Uterus (tissue), 4 donors: Measurements from ENCODE around the gene RRP9. TPM values are rescaled to one million over a fixed set of nuclear protein-coding genes. Genes with fewer than 3 reads are reported as not detected.

Source experiments
- DNase-seq, 2 donors: peaks; one replicate each; pipeline ENCODE4 v3.0.0-alpha.2; 2019 to 2020
- H3K27ac ChIP-seq, 2 donors: fragments of 200-600 bp; sonication (generic); 1 replicate in 1 of 2; 2 replicates in 1 of 2; pipeline ENCODE4 v1.5.1; 2016 to 2018
- H3K27me3 ChIP-seq, 2 donors: fragments of 200-600 bp; sonication (generic); one replicate each; pipeline ENCODE4 v1.5.1; 2018 to 2019; ENCODE audit warnings: control low read depth in 1 of 2
- H3K36me3 ChIP-seq, 2 donors: fragments of 200-600 bp; sonication (generic); one replicate each; pipeline ENCODE4 v1.5.1; 2019; ENCODE audit warnings: control low read depth in 1 of 2
- H3K4me1 ChIP-seq, 2 donors: fragments of 200-600 bp; sonication (generic); one replicate each; pipeline ENCODE4 v1.5.1; 2018 to 2019; ENCODE audit warnings: control low read depth in 1 of 2
- H3K4me3 ChIP-seq, 2 donors: fragments of 200-600 bp; sonication (generic); 1 replicate in 1 of 2; 2 replicates in 1 of 2; pipeline ENCODE4 v1.5.1; 2018 to 2019; ENCODE audit warnings: mild to moderate bottlenecking in 1 of 2
- H3K9me3 ChIP-seq, 2 donors: fragments of 200-600 bp; sonication (generic); one replicate each; pipeline ENCODE4 v1.5.1; 2019; ENCODE audit warnings: control low read depth in 1 of 2
- POLR2A ChIP-seq, 2 donors: fragments of 450-650 bp; IDR thresholded peaks; one replicate each; pipeline ENCODE4 v1.6.1; 2016; ENCODE audit warnings: antibody characterized with exemption in 2 of 2, mild to moderate bottlenecking in 1 of 2, moderate library complexity in 1 of 2
- intact Hi-C: fragments of 100-400 bp; cut with DNase I; formaldehyde crosslinking; loops from one replicate; pipeline ENCODE4 v1.15.1; 2023; ENCODE audit warnings: low total_unique reads
- total RNA-seq, 4 donors: library from RNA; depleted of rRNA in 3 of 4; stranded (reverse); fragments of >200 nt in 3 of 4; gene quantifications; one replicate each; pipeline versions ENCODE4 v1.1.0 to v1.2.4, GENCODE V29; 2014 to 2023
- TF ChIP-seq, protein P1 (sequence below), 4 experiments: fragments of 200-600 bp in 2 of 4; fragments of 450-650 bp in 2 of 4; sonication (generic) in 2 of 4; IDR thresholded peaks; one replicate each; pipeline ENCODE4 v1.5.1; 2016 to 2019; ENCODE audit warnings: antibody characterized with exemption in 4 of 4, mild to moderate bottlenecking in 2 of 4, moderate library complexity in 1 of 4
- donor health status: DM: yes; HTN: yes; CAD: no.

RRP9 gene
- total RNA-seq, 4 donors from 2014 or later = 4.4 to 20.5 (median 11.6) TPM

DNA sequence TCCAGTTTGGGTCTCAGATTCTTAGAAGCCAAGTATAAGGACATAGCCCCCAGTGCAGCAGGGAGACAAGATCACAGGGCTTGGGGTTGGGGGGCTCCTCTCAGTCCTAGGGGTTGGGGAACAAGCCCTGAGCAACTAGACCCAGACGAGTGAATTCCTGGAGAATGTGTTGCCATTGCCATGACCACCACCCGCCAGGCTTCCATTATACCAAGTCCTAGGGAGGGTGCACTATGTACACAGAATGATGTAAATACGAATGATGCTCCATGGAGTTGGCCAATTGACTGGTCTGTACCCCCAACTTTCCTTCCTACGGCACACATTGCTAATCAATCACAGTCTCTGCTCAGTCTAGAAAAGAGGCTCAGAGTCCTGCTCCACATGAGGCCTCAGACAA is 47.3 kb downstream of the RRP9 start:
- no peaks in the 10 kb centered on the region for H3K36me3 ChIP-seq
- no peaks in the 10 kb centered on the region for H3K27me3 ChIP-seq
- H3K27ac ChIP-seq = no peak overlapping the region
- TF ChIP-seq, protein P1, sequence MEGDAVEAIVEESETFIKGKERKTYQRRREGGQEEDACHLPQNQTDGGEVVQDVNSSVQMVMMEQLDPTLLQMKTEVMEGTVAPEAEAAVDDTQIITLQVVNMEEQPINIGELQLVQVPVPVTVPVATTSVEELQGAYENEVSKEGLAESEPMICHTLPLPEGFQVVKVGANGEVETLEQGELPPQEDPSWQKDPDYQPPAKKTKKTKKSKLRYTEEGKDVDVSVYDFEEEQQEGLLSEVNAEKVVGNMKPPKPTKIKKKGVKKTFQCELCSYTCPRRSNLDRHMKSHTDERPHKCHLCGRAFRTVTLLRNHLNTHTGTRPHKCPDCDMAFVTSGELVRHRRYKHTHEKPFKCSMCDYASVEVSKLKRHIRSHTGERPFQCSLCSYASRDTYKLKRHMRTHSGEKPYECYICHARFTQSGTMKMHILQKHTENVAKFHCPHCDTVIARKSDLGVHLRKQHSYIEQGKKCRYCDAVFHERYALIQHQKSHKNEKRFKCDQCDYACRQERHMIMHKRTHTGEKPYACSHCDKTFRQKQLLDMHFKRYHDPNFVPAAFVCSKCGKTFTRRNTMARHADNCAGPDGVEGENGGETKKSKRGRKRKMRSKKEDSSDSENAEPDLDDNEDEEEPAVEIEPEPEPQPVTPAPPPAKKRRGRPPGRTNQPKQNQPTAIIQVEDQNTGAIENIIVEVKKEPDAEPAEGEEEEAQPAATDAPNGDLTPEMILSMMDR (IDR thresholded peaks at IDR 0.05) = no peak
- no peak for TF ChIP-seq POLR2A (IDR thresholded peaks at IDR 0.05)
- no peak overlapping the region for H3K4me3 ChIP-seq
- no peak for DNase-seq
- no peaks in the 10 kb centered on the region for H3K4me1 ChIP-seq
- intact Hi-C loops = no loop called here
- H3K9me3 ChIP-seq = no peaks in the 10 kb centered on the region

DNA sequence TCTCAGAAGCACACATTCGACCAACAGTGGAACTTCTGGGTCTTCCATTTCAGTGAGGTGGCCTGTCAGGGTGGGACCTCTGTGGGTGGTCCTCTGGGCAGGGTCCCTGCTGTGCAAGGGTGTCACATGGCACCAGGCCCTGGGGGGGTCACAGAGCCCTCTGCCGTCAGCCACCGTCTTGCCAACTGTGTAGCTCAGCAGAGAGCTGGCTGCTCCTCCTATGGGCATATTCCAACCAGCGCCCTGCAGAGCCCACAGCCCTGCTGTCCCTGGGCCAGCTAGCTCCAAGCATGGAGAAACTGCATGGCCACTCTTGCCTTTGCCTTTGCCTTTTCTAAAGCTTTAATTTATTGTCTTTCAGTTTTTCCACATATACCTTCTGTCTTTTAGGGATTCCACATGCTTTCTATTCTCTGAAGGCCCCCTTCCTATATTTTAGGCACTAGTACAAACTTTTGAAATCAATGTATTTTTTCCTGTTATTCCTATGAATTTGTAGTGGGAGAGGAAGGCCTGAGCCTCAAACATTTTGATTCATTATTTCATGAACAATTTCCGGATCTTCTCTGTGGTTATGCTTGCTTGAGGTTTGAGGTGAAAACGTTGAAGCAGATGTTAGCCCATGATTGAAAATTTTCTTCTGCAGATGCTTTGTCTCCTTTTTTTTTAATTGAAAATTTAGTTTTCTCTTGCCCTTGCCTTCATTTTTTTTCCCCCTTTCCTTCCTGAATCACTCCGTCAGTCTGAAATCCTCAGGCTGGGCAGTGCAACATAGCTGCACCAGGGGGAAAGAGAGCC is 50.3 kb downstream of the RRP9 start:
- TF ChIP-seq, protein P1 (IDR thresholded peaks at IDR 0.05) = no peak
- TF ChIP-seq POLR2A (IDR thresholded peaks at IDR 0.05) = no peak
- Histone ChIP-seq H3K9me3 (no peaks in the 10 kb centered on the region), H3K4me1 (no peaks in the 10 kb centered on the region), H3K27ac (no peak overlapping the region), H3K4me3 (no peak overlapping the region), H3K27me3 (no peaks in the 10 kb centered on the region), H3K36me3 (no peaks in the 10 kb centered on the region)
- intact Hi-C loops = no loop called here
- no peak for DNase-seq

- Histone ChIP-seq H3K27ac (no peak overlapping the region), H3K27me3 (no peaks in the 10 kb centered on the region), H3K4me1 (no peaks in the 10 kb centered on the region), H3K9me3 (no peaks in the 10 kb centered on the region), H3K36me3 (no peaks in the 10 kb centered on the region), H3K4me3 (no peak overlapping the region)
- no peak for DNase-seq
- TF ChIP-seq POLR2A (IDR thresholded peaks at IDR 0.05) = no peak
- TF ChIP-seq, protein P1 (IDR thresholded peaks at IDR 0.05) = no peak
- intact Hi-C loops = no loop called here
These were observed 53.1 kb downstream of the RRP9 start for GRCh38 chr3:51888463-51889105.

- TF ChIP-seq, protein P1 (IDR thresholded peaks at IDR 0.05) = no peak
- TF ChIP-seq POLR2A (IDR thresholded peaks at IDR 0.05) = no peak
- Histone ChIP-seq H3K9me3 (no peaks in the 10 kb centered on the region), H3K27ac (no peak overlapping the region), H3K4me3 (no peak overlapping the region), H3K4me1 (no peaks in the 10 kb centered on the region), H3K36me3 (no peaks in the 10 kb centered on the region), H3K27me3 (no peaks in the 10 kb centered on the region)
- no peak for DNase-seq
- intact Hi-C loops = no loop called here
These were observed 54.1 kb downstream of the RRP9 start for GRCh38 chr3:51887620-51888019.

GRCh38 chr3:51886447-51886846 is 55.3 kb downstream of the RRP9 start:
- Histone ChIP-seq H3K27ac (no peak overlapping the region), H3K9me3 (no peaks in the 10 kb centered on the region), H3K4me1 (no peaks in the 10 kb centered on the region), H3K36me3 (no peaks in the 10 kb centered on the region), H3K4me3 (no peak overlapping the region), H3K27me3 (no peaks in the 10 kb centered on the region)
- intact Hi-C loops = no loop called here
- TF ChIP-seq POLR2A (IDR thresholded peaks at IDR 0.05) = no peak
- TF ChIP-seq, protein P1 (IDR thresholded peaks at IDR 0.05) = no peak
- no peak for DNase-seq
